Retinal pigment epithelial cell (primary cell): ENCODE data around the gene CD248.

Source experiments
- DNase-seq: peaks from one replicate; pipeline ENCODE4 v3.0.0-alpha.2; 2010; ENCODE audit warnings: low read depth
- H3K4me3 ChIP-seq: 2 replicates; pipeline ENCODE4 v1.5.1; 2011; ENCODE audit warnings: mild to moderate bottlenecking, low read length, control low read depth, moderate library complexity
- TF ChIP-seq, protein P1 (sequence below): conservative IDR thresholded peaks from 2 replicates; pipeline ENCODE4 v1.5.1; 2011; ENCODE audit warnings: low read depth, low read length, control low read depth, inconsistent platforms

Gene CD248

GRCh38 chr11:66288671-66289547, 27.9 kb downstream of the CD248 start, which contains the start of gene YIF1A:
YIF1A (minus strand) TSS chr11:66289143; CDS start chr11:66288985, 158 bp downstream.
- peak within 1 kb of the TSS; percentile 84 for H3K4me3 ChIP-seq
- DNase-seq: peak; percentile 98
- TF ChIP-seq, protein P1, sequence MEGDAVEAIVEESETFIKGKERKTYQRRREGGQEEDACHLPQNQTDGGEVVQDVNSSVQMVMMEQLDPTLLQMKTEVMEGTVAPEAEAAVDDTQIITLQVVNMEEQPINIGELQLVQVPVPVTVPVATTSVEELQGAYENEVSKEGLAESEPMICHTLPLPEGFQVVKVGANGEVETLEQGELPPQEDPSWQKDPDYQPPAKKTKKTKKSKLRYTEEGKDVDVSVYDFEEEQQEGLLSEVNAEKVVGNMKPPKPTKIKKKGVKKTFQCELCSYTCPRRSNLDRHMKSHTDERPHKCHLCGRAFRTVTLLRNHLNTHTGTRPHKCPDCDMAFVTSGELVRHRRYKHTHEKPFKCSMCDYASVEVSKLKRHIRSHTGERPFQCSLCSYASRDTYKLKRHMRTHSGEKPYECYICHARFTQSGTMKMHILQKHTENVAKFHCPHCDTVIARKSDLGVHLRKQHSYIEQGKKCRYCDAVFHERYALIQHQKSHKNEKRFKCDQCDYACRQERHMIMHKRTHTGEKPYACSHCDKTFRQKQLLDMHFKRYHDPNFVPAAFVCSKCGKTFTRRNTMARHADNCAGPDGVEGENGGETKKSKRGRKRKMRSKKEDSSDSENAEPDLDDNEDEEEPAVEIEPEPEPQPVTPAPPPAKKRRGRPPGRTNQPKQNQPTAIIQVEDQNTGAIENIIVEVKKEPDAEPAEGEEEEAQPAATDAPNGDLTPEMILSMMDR: no peak

DNA sequence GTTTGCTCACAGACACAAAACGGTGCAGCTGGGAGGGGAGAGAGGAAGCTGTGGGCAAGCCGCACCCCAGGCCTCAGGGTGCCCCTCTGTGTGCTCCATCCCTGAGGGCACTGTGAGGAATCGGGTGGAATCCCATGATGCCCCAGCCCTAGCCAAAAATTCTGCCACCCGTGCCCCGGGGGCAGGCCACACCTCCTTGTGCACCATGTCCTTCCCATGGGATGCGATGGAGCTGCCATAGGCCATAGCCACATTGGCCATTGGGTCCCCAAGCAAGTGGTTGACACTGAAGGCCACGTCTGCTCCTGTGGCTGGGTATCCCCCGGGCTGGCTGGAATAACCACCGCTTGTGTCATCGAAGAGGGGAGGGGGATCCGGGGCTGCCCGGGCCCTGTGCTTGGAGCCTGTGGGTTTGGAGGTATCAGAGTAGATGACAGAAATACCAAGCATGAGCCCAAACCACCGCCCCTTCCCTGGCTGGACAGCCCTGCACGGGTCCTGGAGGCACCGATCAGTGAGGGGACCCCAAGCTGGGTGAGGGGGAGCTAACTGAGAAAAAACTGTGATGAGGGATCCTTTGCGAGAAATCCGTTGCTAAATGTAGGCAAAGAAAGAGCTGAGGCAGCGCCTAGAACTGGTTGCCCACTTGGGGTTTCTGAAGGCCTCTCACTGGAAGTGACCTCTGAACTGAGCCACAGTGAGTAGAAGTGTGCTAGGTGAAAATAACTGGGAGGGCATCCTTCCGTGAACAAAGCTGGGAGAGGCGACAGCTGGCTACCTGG, 28.8 kb downstream of the CD248 start:
- no peak for DNase-seq
- peak overlapping the region; percentile 84 for H3K4me3 ChIP-seq
- TF ChIP-seq, protein P1: no peak

- TF ChIP-seq, protein P1: no peak
- H3K4me3 ChIP-seq: no peak overlapping the region
- no peak for DNase-seq
These were observed 29.5 kb downstream of the CD248 start for GRCh38 chr11:66287211-66287888.

- no peak overlapping the region for H3K4me3 ChIP-seq
- no peak for DNase-seq
- TF ChIP-seq, protein P1: no peak
These were observed 30.1 kb downstream of the CD248 start for GRCh38 chr11:66286699-66287098.

DNA sequence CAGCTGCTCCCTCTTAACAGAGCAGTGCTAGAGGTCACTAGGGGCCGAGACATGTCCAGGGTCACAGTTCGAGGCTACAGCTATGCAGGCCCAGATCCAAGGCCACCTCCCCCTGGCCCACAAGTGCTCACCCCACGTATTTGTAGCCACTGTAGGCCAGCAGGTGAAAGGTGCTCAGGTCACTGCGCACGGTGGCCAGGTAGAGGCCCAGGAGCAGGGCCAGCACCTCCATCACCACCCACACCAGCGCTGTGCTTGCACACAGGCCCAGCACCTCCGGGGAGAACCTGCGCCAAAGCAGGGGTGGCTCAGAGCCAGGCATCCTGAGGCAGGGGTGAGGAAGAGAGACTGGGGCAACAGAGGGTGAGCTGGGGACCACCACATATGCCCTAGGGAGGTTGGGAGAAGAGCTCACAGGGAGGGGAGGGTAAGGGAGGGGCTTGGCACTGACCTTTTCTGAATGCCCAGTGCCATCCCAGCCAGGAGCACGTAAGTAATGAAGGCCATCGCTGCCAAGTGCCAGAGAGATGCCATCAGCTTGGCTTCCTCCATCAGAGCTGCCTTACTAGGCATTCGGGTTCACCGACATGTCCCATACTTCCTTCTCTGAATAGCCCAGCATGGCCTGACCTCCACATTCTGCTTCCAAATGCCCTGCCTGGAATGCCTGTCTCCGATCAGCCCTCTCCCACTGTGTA, 31.4 kb downstream of the CD248 start:
- TF ChIP-seq, protein P1: no peak
- H3K4me3 ChIP-seq: no peak overlapping the region
- DNase-seq: no peak

DNA sequence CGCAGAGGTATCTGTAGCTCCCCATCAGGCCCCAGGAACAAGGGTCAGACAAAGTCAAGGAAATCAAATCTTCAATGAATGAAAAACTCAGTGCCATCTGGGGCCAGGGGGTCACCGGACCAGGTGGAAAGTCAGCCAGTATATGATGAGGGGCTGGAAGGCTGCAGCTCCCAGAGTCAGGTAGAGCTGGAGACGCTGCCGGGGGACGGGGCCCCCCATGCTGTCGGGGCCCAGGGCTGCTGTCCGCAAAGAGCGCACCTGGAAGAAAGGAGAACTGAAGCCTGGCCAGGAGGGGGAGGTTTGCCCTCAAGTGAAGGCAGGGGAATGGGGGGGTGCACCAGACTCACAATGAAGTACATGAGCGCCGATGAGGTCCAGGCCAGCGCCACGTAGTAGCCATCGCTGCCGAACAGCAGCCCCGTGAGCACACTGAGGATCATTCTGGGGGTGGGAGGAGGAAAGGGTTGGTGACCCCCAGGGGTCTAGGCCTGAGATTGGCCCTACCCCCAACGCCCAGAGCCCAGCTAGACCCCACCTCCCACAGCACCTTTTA, 32.2 kb downstream of the CD248 start:
- H3K4me3 ChIP-seq: no peak overlapping the region
- no peak for DNase-seq
- TF ChIP-seq, protein P1: no peak
